Measurements from ENCODE around the gene TGFBR3L.

The TGFBR3L gene

DNA sequence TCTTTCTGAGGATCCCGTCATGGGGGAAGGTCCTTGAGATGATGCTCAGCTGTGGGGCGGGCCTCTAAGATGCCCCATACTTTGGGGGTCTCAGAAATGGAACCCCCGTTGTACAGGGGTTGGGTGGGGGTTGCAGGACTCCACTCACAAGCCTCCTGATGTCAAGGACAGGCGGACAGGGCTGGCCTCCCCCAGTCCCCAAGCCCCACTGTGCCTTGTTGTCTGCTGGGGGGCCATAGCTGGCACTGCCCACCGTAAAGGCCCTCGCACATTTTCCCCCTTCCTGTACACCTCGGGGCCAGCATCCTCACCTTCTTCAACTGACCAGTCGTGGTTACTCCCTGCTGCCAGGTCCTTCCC, 8.2 kb downstream of the TGFBR3L start:
- no peak overlapping the region for H3K4me3 ChIP-seq (ENCODE audit: low read length)
- no peak for DNase-seq (ENCODE audit: low read depth)
- TF ChIP-seq, protein P1, sequence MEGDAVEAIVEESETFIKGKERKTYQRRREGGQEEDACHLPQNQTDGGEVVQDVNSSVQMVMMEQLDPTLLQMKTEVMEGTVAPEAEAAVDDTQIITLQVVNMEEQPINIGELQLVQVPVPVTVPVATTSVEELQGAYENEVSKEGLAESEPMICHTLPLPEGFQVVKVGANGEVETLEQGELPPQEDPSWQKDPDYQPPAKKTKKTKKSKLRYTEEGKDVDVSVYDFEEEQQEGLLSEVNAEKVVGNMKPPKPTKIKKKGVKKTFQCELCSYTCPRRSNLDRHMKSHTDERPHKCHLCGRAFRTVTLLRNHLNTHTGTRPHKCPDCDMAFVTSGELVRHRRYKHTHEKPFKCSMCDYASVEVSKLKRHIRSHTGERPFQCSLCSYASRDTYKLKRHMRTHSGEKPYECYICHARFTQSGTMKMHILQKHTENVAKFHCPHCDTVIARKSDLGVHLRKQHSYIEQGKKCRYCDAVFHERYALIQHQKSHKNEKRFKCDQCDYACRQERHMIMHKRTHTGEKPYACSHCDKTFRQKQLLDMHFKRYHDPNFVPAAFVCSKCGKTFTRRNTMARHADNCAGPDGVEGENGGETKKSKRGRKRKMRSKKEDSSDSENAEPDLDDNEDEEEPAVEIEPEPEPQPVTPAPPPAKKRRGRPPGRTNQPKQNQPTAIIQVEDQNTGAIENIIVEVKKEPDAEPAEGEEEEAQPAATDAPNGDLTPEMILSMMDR (IDR thresholded peaks at IDR 0.05; ENCODE audit: insufficient read depth, low read depth, low read length, missing control alignments): no peak

DNA sequence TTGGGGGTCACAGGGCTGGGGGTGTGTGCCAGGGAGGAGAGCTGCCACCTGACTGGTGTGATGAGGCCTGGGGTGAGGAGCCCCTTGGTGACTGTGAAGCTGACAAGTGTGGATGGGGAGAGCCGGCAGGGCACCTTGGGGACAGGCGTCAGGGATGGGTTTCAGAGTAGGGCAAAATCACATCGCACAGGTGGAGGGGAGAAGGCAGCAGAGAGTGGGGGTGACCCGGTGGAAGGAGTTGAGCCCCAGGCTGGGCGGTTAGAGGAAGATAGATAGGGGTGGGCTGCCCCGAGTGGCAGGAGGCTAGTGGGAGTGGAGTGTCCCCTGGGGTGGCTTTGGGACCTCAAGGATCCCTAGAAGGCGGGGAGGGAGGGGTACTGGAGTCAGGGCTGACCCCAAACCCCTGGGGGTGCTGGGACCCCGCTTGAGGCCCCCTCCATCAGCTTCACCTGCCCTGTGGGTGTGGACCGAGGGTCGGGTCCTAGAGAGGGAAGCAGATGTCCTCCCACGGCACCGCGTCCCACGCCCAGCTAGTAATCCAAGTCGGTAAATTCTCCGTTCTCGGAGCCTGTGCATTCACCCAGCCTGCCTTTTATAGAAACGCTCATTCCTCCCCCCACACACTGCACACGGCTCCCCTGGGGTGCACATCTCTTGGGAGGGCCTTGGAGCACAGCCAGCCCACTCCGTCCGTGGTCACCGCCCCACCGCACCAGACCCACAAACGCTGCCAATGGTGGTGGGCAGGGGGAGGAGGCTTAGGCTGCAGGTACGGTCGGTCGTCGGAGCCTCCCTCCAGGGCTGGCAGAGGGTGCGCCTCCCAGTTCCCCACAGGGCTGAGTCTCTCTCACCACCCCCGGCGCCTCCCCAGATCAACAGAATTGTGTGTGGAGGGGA, 8.9 kb downstream of the TGFBR3L start:
- no peak for DNase-seq (ENCODE audit: low read depth)
- TF ChIP-seq, protein P1 (IDR thresholded peaks at IDR 0.05; ENCODE audit: insufficient read depth, low read depth, low read length, missing control alignments): no peak
- H3K4me3 ChIP-seq (ENCODE audit: low read length): no peak overlapping the region

DNA sequence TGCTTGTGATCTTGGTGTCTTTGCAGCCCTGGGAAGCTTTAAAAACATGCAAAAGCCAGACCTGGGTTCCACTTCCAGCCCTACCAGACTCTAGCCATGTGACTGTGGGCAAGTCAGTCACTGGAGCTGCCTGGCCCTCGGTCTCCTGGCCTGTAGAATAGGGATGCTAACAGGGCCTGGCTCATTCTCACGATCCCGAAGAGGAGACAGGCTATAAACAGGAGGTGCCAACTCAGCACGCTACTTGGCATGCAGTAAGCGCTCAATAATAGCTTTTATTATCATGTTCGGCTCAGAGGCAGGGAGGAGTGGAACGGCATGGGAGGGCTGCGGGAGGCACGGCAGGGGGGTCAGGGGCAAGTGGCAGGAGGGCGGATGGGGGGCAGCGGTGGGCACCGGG, 9.6 kb downstream of the TGFBR3L start:
- TF ChIP-seq, protein P1 (IDR thresholded peaks at IDR 0.05; ENCODE audit: insufficient read depth, low read depth, low read length, missing control alignments): no peak
- no peak overlapping the region for H3K4me3 ChIP-seq (ENCODE audit: low read length)
- no peak for DNase-seq (ENCODE audit: low read depth)

DNA sequence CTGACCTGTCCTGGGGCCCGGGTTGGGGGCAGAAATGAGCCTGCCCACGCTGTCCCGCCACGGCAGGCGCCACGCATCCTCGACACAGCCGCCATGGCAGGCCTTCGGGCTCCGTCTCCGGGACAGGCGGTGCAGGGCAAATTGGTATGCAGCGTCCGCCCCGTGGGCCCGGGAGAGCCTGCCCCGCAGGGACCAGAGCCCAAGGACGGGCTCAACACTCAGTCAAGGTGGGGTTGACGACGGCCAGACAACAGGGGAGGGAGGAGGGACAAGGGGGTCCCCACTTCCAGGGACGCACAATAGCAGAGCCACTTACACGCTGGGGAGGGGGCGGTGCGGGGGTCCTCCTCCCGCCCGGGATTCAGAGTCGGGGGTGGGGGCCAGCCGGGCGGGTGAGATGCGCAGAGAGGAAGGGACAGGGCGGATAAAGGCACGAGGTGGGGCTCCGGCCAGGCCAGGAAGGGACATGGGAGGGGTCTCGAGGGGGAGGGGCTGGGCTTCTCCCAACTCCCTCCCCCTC, 10.1 kb downstream of the TGFBR3L start:
- TF ChIP-seq, protein P1 (IDR thresholded peaks at IDR 0.05; ENCODE audit: insufficient read depth, low read depth, low read length, missing control alignments): no peak
- no peak overlapping the region for H3K4me3 ChIP-seq (ENCODE audit: low read length)

DNA sequence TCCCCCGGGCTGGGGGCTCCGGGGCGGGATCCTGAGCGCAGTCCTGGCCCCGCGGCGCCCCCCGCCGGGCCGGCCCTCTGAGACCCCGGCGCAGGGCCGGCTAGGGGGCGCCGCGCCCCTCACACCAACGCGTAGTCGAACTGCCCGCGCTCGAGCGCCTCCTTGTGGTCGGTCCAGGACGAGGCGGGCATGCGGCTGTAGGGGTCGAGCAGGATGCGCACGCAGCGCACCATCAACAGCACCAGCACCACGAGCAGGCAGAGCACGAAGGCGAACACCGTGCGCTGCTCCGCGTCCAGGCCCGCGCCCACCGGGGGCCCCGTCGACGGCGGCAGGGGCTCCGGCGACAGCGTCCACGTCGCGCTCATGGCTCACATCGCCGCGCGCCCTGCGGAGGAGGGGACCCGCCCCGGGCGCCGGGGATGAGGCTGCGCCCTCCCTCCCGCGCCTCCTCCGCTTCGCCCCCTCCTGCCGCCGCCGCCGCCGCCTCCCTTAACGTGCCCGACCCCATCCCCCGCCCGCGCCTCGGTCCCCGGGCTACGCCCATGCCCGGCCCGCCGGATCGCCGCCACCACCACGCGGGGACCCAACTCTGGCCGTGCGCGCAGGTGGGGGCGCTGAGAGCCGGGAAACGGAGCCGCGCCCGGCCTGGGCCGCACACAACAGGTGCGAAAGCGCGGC, 10.7 kb downstream of the TGFBR3L start:
- H3K4me3 ChIP-seq (ENCODE audit: low read length): no peak overlapping the region
- peak; percentile 64 for DNase-seq (ENCODE audit: low read depth)
- TF ChIP-seq, protein P1 (IDR thresholded peaks at IDR 0.05; ENCODE audit: insufficient read depth, low read depth, low read length, missing control alignments): peak; percentile 57

More for the DNA sequence above, 10.1 kb downstream of the TGFBR3L start:
- no peak for DNase-seq (ENCODE audit: low read depth)

DNA sequence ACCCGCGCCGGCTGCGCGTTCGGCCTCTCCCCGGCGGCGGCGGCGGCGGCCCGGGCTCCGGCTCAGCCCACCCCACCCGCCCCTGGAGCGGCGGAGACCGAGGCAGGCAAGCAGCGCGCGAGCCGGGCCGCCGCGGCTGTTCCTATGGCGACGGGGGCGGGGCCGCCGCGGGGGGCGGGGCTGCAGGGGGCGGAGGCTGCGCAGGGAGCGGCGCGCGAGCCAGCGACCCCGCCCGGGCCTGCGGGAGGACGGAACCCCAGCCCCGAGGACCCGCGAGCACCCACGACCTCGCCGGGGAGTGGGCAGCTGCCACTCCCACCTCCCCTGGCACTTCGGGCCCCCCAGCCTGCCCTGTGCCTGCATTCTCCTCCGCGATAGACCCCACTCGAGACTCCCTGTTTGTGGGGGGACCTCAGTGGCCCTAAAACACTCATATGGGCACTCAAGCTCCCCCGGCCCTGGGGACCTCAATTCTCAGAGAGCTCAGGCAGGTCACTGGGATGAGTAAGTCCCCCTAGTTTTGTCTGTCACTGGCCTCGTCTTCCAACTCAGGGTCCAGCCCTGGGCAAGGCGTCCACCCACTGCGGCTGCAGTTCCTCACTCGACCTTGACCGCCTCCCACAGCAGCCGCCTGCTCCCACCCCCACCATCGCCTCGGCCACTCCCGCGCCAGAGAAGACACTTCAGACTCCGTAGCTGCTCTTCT, 11.5 kb downstream of the TGFBR3L start, which contains the start of gene CTXN1:
TSS of gene CTXN1 (minus strand) at position 115 of the 706 bp plus-strand sequence. CDS start 597 bp downstream, outside the sequence.
- DNase-seq (ENCODE audit: low read depth): peak; percentile 62
- H3K4me3 ChIP-seq (ENCODE audit: low read length): no peak within 1 kb of the TSS
- TF ChIP-seq, protein P1 (IDR thresholded peaks at IDR 0.05; ENCODE audit: insufficient read depth, low read depth, low read length, missing control alignments): no peak
